Neural cell (in vitro differentiated cells): ENCODE measurements around the gene MAGI2.

Experiments used
- CTCF ChIP-seq: fragments of 450-650 bp; IDR thresholded peaks from 2 replicates; pipeline ENCODE4 v1.5.1; 2014; ENCODE audit warnings: antibody characterized with exemption, mild to moderate bottlenecking, moderate library complexity; ENCODE audit not compliant: poor library complexity, severe bottlenecking
- EP300 ChIP-seq: fragments of 450-650 bp; conservative IDR thresholded peaks from 2 replicates; pipeline ENCODE4 v1.6.1; 2014; ENCODE audit warnings: antibody characterized with exemption, mild to moderate bottlenecking, moderate library complexity; ENCODE audit not compliant: poor library complexity, severe bottlenecking
- EZH2 ChIP-seq: fragments of 200-600, 300-800 bp; shearing (Covaris generic), sonication (generic); IDR thresholded peaks from 2 replicates; pipeline ENCODE4 v1.6.1; 2014; ENCODE audit warnings: antibody characterized with exemption, low read length, borderline replicate concordance, mild to moderate bottlenecking; ENCODE audit not compliant: insufficient read depth, poor library complexity, severe bottlenecking
- POLR2AphosphoS5 ChIP-seq: IDR thresholded peaks from 2 replicates; pipeline ENCODE4 v1.6.1; 2012
- SMC3 ChIP-seq: fragments of 450-650 bp; conservative IDR thresholded peaks from 2 replicates; pipeline ENCODE4 v1.6.1; 2014; ENCODE audit warnings: antibody characterized with exemption, mild to moderate bottlenecking, moderate library complexity; ENCODE audit not compliant: poor library complexity
- TAF1 ChIP-seq: IDR thresholded peaks from 2 replicates; pipeline ENCODE4 v1.6.1; 2012; ENCODE audit warnings: low read depth

GRCh38 chr7:79434098-79434497 lies 19.4 kb downstream of the MAGI2 start:
- no peak for TF ChIP-seq SMC3
- no peak for TF ChIP-seq CTCF
- TF ChIP-seq POLR2AphosphoS5, result no peak
- TF ChIP-seq TAF1, result no peak
- TF ChIP-seq EP300, result no peak
- no peak for TF ChIP-seq EZH2
